Activated CD4-positive, CD25-positive, alpha-beta regulatory T cell treated with anti-CD3 and anti-CD28 coated beads, Interleukin-2, amount 50 U/mL, for 72 hours (primary cell): Measurements from ENCODE around the gene CASQ1.
A peak's percentile ranks its signal among the peaks of the same experiment; 100 is the strongest.

Experiments
- DNase-seq: peaks from one replicate; pipeline ENCODE4 v3.0.0; 2021

Gene CASQ1

GRCh38 chr1:160168609-160169369 is 21.6 kb upstream of the CASQ1 start:
- no peak for DNase-seq

GRCh38 chr1:160169553-160170399 is 20.6 kb upstream of the CASQ1 start:
- DNase-seq: no peak

- DNase-seq: no peak
Observed at GRCh38 chr1:160171354-160171753, 19.0 kb upstream of the CASQ1 start.

GRCh38 chr1:160171980-160172379 is 18.4 kb upstream of the CASQ1 start:
- no peak for DNase-seq

- DNase-seq: no peak
Observed at GRCh38 chr1:160177231-160177630, 13.1 kb upstream of the CASQ1 start.

- no peak for DNase-seq
Observed at GRCh38 chr1:160177667-160178066, 12.7 kb upstream of the CASQ1 start.

- no peak for DNase-seq
Observed at GRCh38 chr1:160178731-160179130, 11.6 kb upstream of the CASQ1 start.

GRCh38 chr1:160179336-160179735 is 11.0 kb upstream of the CASQ1 start:
- no peak for DNase-seq

- DNase-seq: no peak
Observed at GRCh38 chr1:160186246-160186645, 4.1 kb upstream of the CASQ1 start.

- no peak for DNase-seq
Observed at GRCh38 chr1:160186729-160187128, 3.6 kb upstream of the CASQ1 start.

- DNase-seq: no peak
Observed at GRCh38 chr1:160187407-160187806, 3.0 kb upstream of the CASQ1 start.

GRCh38 chr1:160188341-160188740 is 2.0 kb upstream of the CASQ1 start:
- DNase-seq: no peak

- DNase-seq: no peak
Observed at GRCh38 chr1:160191756-160192155, 1.4 kb downstream of the CASQ1 start.

GRCh38 chr1:160192234-160192633 is 1.9 kb downstream of the CASQ1 start:
- DNase-seq: no peak

- DNase-seq: peak; percentile 88
Observed at GRCh38 chr1:160193091-160193819, 2.9 kb downstream of the CASQ1 start.

- no peak for DNase-seq
Observed at GRCh38 chr1:160193832-160194736, 3.7 kb downstream of the CASQ1 start.

- no peak for DNase-seq
Observed at GRCh38 chr1:160194737-160195059, 4.3 kb downstream of the CASQ1 start.

- DNase-seq: no peak
Observed at GRCh38 chr1:160196143-160196542, 5.8 kb downstream of the CASQ1 start.

GRCh38 chr1:160197231-160197630 is 6.9 kb downstream of the CASQ1 start:
- no peak for DNase-seq

- DNase-seq: no peak
Observed at GRCh38 chr1:160200786-160201185, 10.4 kb downstream of the CASQ1 start.

GRCh38 chr1:160204526-160205241 is 14.3 kb downstream of the CASQ1 start:
- no peak for DNase-seq
